COLO668 (cell line): ENCODE results near the gene SLBP.
"Not testable (repeated sequence)": the region's sequence is repeated elsewhere in the genome, so short reads cannot be mapped to it uniquely, and the experiment has no call there.

Experiments
- DNase-seq: peaks from one replicate; lab custom pipeline; 2025; ENCODE audit not compliant: unreplicated experiment; lab: John Stamatoyannopoulos, UW

SLBP gene

DNA sequence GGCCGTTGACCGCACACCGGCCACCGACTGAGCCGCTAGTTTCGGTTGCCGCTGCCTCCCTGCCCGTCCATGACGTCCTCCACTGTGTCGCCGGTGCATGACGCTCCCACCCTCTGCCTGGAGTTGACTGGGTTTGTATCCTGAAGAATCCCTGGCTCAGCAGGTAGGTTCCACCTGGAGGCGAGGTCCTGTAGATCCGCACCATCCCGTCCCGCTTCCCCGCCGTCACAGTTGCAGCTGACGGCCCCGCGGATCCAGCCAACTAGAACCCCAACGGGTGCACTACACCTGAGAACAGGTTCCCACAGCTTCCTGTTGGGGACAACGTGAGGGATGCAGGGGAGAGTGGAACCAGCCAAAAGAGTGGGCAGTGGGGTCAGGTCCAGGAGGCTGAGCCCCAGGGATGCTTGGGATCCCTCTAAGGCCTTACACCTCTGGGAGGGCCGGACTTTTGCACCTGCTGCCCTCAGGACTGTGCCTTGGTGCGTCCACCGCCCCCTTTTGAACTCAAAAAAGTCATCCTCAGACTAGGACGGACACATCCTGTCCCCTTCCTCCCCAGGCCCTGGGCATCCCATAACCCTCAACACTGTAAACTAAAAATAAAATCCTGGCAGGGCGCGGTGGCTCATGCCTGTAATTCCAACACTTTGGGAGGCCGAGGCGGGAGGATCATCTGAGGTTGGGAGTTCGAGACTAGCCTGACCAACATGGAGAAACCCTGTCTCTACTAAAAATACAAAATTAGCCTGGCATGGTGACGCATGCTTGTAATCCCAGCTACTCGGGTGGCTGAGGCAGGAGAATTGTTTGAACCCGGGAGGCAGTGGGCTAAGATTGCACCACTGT, 1.1 kb upstream of the SLBP start:
- peak; percentile 73 for DNase-seq

DNA sequence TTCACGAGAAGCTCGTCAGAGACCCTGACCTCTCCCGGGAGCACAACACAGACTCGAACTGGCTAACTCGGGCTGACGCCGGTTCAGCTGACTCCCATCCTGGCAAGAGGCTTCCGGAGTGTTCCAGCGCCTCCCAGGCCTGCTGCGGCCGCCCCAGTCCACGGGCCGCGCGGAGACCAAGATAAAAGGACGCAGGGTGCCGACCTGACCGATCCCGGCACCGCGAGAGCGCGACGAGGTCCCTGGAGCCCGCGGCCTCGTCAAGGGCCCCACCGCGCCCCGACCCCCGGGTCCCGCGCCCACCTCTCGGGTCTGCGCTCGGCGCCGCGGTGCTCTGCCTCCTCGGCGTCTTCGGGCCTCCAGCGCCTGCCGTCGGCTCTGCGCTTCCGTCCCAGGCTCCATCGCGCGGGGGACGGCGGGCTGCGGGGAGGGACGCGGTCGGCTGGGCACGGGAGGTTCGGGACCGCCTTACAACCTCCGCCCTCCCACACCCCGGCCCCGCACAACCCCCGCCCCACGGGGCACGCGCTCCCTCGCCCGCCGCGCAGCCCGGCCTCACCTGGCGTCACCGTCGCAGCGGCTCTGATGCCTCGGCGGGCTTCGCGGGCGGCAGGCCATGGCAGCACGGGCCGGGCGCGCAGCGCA, 426 bp downstream of the SLBP start:
- peak; percentile 63 for DNase-seq

DNA sequence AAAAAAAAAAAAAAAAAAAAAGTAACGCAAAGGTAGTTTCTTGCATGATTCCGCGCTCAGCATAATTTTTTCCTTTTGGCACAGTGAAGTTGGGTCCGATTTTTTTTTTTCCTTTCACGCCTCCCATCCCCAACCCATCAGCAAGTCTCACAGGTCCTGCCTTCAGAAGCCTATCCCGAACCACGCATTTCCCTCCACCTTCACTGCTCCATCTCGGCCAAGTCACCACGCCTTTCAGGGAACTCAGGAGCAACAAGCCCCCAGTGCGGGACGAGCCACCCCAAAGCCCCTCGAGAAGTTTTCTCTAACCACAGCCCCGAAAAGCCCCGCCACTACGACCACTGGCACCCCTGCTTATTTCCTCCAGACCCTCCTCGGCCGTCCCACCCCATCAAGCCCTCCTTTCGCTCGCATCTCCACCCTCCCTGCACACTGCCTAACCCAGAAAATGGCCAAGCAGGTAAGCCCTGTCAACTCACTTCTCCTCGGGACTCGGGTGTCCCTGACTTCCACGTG, 1.0 kb downstream of the SLBP start:
- no peak for DNase-seq

DNA sequence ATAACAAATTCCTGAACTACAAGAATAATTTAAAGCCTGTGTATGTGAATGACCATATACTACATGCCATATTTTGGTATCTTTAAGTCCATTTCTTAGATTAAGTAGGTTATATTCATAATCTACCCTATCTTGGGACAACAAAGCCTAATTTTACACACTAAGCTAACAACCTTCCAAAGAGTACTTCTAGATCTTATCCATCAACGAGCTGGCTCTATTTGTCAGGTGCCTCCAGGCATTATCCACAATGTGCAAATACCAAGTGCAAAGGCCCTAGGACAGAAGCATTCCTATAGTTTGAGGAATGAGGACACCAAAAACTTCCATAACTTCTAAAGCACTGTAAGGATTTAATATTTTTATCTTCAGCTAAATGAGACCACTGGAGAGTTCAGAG, 3.5 kb downstream of the SLBP start:
- no peak for DNase-seq

DNA sequence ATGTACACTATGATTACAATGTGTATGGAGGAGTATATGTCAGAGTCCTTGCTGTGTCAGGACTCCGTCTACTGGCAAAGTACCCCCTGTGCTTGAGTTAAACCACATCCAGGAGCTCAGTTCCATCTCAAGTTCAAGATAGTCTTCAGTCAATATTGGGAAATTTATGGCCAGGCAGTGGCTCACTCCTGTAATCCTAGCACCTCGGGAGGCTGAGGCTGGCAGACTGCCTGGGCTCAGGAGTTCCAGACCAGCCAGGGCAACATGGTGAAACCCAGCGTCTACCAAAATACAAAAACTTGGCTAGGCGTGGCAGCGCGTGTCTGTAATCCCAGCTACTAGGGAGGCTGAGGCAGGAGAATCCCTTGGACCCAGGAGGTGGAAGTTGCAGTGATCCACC, 5.8 kb downstream of the SLBP start:
- DNase-seq = no peak

DNA sequence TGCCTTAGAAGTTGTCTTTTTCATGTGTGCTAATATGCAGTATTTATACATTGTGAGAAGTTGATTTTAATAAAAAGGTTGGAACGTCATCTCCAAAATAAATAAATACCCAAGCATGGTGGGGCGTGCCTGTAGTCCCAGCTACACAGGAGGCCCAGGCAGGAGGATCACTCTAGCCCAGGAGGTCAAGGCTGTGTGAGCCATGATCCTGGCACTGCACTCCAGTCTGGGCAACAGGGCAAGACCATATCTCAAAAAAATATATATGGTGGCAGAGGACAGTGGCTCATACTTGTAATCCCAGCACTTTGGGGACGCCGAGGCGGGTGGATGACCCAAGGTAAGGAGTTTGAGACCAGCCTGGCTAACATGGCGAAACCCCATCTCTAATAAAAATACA, 6.4 kb downstream of the SLBP start:
- no peak for DNase-seq

DNA sequence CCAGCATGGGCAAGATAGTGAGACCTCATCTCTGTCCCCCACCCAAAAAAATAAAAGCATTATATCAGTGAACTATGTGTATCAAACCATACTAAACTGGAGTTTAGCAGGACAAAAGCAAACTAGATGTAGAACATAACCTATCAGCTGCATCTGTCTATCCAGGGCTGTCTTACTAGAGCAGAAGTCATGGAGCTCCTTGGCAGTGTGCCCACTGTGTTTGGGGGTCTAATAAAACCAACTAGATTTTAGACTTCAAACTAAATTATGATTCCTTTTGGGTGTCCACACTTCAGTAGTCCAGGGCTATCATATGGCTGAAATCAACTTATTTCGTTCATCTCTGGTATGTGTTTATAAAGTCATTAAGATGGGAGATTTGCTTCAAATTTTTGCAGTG, 8.3 kb downstream of the SLBP start:
- no peak for DNase-seq

DNA sequence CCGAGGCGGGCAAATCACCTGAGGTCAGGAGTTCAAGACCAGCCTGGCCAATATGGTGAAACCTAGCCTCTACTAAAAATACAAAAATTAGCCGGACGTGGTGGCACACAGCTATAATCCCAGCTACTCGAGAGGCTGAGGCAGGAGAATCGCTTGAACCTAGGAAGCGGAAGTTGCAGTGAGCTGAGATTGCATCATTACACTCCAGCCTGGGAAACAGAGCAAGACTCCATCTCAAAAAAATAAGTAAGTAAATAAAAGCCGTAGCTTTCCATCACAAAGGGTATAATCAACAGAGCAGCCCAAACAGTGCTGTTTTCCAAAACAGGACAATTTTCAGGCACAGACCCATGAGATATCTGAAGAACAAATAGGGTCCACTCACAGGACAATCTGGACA, 10.4 kb downstream of the SLBP start:
- not testable (repeated sequence) for DNase-seq

DNA sequence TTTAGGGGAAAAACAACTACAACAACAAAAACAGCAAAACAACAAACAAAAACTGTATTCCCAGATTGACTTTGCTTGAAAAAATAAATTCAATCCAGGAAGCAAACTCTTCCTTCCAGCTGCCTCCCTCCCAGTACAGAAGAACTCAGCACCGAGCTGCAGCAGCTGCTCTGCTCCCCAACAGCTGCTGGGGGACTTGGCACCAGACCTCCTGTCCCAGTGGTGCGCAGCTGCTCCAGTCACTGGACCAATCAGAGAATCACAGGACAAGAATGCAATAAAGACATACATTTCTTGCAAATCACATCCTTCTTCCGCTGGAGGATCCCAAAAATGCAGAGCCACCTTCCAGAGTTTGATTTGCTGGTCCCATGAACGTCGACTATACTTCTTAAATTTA, 16.2 kb downstream of the SLBP start:
- no peak for DNase-seq

DNA sequence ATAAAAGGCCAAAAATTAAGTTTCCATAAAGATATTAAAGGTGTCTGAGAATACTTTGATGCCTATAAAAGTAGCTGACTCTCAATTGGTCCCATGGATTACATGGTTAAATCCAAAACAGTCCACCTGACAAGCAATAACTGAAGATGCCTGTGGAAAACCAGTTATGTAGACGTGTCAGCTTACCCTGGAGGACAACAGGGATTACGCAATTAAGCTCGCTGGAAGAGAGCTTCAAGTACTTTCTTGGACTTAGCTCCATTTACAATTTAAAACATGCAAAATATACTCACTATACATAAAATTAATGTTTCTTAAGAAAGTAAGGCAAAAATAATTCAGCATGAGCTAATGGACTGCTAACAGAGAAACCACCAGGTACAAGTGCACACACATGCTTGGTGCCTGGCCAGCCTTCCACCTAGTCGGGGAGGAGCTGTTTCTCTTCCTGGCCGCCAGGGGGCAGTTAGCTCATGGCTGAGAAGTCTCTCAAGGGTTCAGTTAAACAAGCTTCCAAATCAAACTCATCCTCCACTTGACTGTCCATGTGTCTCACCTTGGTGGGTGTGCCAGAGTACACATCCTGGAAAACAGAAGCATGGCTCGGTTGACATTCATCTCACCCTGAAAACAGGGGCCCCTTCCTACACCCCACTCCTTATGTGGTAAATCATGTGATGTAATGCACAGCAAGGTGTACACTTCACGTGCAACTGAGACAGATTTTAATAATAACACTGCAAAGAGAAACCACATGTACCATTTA, 18.8 kb downstream of the SLBP start:
- peak; percentile 72 for DNase-seq

DNA sequence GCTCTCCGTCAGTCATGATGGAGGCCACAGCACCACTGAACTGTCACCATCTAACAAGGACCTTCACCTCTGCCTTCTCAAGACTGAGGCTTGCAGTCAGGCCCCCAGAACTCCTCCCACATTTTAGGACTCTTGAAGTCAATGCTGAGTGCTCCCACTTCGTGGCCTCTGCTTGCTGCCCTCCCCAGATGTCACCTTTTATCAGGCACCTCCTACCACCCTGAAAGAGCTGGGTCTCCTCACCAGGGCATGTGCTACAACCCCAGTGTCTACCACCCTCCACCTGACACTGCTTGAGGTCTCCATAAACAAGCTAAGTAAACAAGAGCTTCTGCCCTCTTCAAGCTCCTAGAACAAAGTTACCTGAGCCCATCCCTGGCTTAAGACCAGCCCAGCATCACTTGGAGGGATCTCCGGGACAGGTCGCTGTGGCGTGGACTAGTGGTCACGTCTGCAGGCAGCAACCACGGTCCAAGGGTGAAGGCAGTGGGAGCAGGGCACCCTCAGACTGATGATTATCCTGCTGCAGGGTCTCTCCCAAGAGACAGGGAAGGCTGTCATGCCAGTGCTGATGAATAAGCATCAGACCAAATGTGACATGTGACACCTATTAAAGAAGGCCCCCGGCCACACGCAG, 20.3 kb downstream of the SLBP start:
- no peak for DNase-seq

DNA sequence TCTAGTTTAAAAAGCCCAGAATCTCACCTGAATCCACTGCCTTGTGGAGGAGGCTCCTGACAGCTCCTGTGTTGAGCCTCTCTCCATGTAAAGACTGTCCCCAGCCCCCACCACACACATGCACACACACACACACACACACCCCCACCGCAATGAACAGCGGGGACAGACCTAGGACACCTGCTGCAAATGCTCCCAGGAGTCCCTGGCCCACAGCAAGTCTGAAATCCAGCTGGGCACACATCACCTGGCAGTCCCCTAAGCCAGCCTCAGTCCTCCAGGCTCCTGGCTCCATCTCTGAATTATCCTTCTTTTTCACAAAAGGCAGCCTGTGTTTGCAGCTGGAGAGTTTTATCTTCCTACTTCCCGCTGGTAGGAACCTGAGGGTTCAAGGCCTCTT, 21.4 kb downstream of the SLBP start:
- no peak for DNase-seq

DNA sequence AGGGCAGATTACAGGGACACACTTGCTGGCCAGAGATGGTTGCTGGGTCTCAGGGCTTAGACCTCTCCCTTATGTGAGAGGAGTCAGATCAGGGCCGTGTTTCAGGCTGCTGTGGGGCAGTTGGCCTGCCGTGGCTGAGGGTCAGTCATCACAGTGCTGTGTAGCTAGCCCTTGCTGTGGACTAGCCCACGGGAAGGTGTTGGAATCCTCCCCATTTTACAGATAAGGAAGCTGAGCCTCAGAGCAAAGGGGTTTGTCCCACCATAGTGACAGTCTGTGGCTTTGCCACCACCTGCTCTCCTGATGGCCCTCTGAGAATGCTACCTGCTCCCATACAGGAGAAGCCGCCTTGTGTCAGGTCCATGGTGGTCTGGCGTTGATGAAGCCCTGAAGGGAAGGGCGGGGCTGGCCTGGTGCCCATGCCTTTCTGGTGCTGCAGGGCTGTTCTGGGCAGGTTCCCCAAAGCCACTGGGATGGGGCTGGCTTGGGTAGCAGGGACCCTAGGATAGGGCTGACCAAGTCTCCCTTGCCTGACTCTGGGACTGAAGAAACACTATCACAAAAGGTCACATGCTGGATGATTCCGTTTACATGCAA, 25.6 kb downstream of the SLBP start:
- no peak for DNase-seq

DNA sequence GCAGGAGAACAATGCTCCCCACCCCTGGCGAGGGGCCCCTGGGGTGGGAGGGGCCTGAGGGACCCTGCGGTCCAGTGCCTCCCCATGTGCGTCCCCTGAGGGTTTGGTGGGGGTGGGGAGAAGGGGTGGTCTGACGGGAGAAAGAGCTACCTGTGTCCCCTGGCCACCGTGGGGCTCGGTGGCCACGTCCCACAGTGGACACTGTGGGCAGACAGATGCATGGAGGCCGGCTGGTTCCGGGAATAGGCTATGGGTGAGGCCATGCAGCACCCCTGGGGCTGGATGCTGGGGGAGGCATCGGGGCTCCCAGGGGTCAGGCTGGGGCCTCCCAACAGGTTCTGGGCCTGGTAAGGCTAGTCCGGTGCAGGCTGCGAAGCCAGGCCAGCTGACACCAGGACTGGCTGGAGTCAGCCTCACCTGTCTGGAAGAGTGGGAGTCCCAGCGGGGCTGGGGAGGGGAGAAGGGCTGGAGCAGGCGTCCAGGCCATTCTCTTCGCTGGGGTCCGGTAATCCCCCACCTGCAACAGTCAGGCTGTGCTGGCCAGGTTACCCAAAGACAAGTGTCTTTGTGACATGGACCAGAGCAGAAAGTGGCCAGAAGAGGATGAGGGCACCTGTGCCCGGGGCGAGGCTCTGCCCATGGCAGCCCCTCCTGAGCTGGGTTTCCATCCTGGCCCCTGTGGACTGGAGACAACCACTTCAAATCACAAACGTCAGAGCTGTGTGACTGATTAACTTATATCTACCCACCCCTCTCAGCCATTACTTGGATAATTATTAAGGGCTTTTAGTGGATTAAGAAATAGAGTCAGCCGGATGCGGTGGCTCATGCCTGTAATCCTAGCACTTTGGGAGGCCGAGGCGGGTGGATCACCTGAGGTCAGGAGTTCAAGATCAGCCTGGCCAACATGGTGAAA, 26.6 kb downstream of the SLBP start:
- DNase-seq = no peak

DNA sequence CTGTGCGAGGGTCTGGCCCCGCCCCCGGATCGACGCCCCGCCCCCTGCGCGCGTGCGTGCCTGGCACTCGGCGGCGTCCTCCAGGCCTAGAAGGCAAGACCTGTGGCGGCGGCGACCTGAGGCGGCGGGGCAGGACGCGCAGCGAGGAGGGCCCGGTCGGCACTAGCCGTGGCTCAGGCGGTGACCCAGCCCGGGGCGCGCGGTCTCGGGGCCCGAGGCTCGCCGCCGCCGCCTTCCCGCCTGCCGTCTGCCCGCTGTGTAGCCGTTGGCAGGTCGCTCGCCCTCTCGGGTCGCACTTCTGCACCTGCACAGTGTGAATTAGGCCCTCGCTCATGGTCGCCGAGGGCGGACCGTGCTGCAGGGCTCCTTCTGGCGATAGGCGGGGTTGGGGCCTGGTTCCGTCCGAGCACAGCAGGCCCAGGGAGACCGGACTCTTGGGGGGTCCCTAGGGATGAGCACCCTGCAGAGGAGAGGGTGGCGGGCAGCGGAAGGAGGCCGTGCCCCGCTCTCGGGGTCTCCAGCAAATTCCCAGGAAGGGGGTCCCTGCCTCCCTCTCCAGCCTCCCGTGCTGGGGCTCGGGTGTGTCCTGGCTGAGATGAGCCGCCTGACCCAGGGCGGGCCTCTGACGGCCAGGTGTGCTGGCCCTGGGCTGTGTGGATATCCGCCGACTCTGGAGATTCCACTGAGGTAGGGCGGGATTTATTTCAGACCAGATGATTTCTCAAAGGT, 27.4 kb downstream of the SLBP start:
- DNase-seq = peak; percentile 34

DNA sequence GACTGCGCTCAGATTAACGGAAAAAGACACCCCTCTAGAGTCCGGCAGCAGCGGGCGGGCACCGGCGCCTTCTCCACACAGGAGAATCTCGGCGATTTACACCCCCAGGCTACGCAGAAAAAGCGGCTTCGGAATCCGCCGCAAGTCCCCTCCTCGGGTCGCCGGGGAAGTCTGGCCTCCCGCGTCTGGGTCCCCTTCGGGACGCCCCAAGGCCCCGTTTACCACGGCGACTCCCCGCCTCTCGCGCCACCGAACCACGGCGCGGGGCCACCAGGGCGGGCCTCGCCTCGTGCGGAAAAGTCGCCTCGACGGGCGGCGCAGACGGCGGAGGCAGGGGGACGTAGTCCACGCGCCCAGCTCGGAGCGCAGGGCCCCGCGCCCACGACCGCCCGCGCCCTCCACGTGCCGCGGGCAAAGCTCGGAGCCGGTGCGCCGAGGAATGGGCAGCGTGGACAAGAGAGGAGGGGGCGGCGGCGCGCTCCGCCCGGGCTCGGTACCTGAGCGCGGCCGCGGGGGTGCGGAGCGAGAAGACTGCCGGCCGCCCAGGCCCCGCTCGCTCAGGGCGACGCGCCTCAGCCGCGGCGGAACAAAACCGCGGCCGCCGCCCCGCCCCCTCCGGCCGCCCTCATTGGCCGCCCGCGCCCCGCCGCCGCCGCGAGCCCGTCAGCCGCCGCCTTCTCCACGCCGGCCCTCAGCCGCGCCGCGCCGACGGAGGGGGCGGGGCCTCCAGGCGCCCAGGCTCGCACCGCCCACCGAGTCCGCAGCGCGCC, 28.2 kb downstream of the SLBP start, which contains the start of gene FAM53A:
Gene FAM53A (minus strand): TSS at position 578 of the 770 bp plus-strand sequence. CDS start 15,572 bp downstream, outside the sequence.
- DNase-seq = peak; percentile 94

DNA sequence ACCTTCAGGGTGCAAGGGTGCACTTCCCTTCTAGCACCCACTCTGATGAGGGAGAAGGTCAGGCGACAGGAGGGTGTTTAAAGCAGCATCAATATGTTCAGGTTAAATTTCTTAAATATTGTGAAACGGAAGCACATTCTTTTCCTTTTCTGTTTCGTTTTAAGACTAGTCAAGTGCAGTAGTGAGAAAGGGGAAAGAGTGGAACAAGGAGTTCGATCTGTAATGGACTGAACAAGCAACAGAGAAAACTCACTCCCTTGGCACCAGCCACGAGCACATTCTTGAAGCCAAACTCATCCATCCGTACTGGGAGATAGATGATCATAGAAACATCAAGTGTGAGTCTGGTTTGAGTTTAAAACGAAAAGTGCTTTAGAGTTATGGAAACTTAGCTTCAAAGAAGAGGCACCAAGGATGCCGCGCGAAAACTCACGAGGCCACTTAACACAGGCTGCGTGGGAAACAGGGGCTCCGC, 28.8 kb downstream of the SLBP start:
- DNase-seq = no peak

DNA sequence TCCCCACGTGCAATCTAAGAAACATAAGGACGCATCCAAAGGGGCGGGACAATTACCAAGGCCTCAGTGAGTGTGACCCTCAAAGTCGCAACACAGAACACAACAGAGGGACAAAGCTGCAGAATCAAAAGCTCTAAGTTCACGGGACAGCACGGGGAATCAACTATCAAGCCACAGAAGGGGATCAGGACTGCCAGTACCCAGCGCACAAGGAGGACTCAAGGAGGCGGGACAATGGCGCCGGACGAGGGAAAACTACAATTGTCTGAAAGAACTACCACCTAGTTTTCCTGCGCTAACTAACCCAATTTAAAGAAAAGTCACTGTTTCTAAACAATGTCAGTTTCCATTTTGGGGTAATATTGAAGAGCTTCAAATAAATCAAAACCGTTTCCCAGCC, 29.3 kb downstream of the SLBP start:
- no peak for DNase-seq
